Panc1 (cell line): Measurements from ENCODE around the gene QKI. TPM values are rescaled to one million over a fixed set of nuclear protein-coding genes. Genes with fewer than 3 reads are reported as not detected.

Experiments
- ATAC-seq: fragments of 200-7000 bp; cut with Tn5 transposase; 2 replicates; pipeline ENCODE4 v1.9.1; 2020; ENCODE audit warnings: mild to moderate bottlenecking, moderate library complexity
- BruUV-seq: library from RNA; stranded (reverse); fragments of 400-500 nt; replicated peaks from 2 replicates; lab custom pipeline; 2021; lab: Mats Ljungman, UMichigan
- CTCF ChIA-PET: fragments of 300-600 bp; sonication (Branson Sonifier 250); formaldehyde crosslinking; loops from one replicate; lab custom pipeline; 2022; ENCODE audit warnings: antibody characterized with exemption; lab: Charles Lee
- POLR2A ChIA-PET: fragments of 300-600 bp; sonication (Branson Sonifier 250); formaldehyde crosslinking; loops from one replicate; lab custom pipeline; 2022; ENCODE audit warnings: antibody characterized with exemption; lab: Charles Lee
- DNase-seq: peaks from one replicate; pipeline ENCODE4 v3.0.0-alpha.2; 2010; ENCODE audit warnings: low read depth, low spot score
- H3K27ac ChIP-seq: 2 replicates; pipeline ENCODE4 v1.5.1; 2011; ENCODE audit warnings: mild to moderate bottlenecking, low read length, inconsistent platforms
- H3K27me3 ChIP-seq: fragments of 200-500 bp; sonication (Bioruptor generic); 2 replicates; pipeline ENCODE4 v1.6.0; 2014; ENCODE audit warnings: low read length, inconsistent platforms; ENCODE audit not compliant: control insufficient read depth, insufficient read depth
- H3K36me3 ChIP-seq: fragments of 200-500 bp; sonication (Bioruptor generic); 2 replicates; pipeline ENCODE4 v1.5.1; 2014; ENCODE audit warnings: inconsistent platforms, mild to moderate bottlenecking, low read length, moderate library complexity; ENCODE audit not compliant: control insufficient read depth, insufficient read depth
- H3K4me1 ChIP-seq: 2 replicates; pipeline ENCODE4 v1.5.1; 2011; ENCODE audit warnings: inconsistent platforms, mild to moderate bottlenecking, low read length, moderate library complexity; ENCODE audit not compliant: control insufficient read depth, insufficient read depth
- H3K4me3 ChIP-seq, 2 experiments: 2 replicates each; pipeline ENCODE4 v1.5.1; 2011 to 2012; ENCODE audit warnings: low read depth in 2 of 2, low read length in 2 of 2, mild to moderate bottlenecking in 2 of 2, inconsistent platforms in 1 of 2, moderate library complexity in 1 of 2
- H3K9me3 ChIP-seq: fragments of 200-500 bp; sonication (Bioruptor generic); 2 replicates; pipeline ENCODE4 v1.5.1; 2014; ENCODE audit warnings: low read depth, mild to moderate bottlenecking, inconsistent platforms, low read length, moderate library complexity; ENCODE audit not compliant: control insufficient read depth, insufficient read depth
- POLR2AphosphoS5 ChIP-seq: IDR thresholded peaks from 2 replicates; pipeline ENCODE4 v1.6.1; 2012; ENCODE audit warnings: mild to moderate bottlenecking, low read depth, low read length, moderate library complexity
- SIN3A ChIP-seq: IDR thresholded peaks from 2 replicates; pipeline ENCODE4 v1.6.1; 2012; ENCODE audit warnings: low read depth, mild to moderate bottlenecking, low read length, moderate library complexity, borderline replicate concordance; ENCODE audit not compliant: insufficient read depth
- TCF7L2 ChIP-seq: IDR thresholded peaks from 2 replicates; pipeline ENCODE4 v1.6.1; 2011; ENCODE audit warnings: mild to moderate bottlenecking, low read depth, low read length, inconsistent platforms
- in situ Hi-C: cut with HindIII; loops from 2 replicates; pipeline ENCODE4 v1.10.0; 2016; ENCODE audit warnings: low sequenced_read_pairs, low pct_unique_long_range_greater_than_20kb
- intact Hi-C: fragments of 100-400 bp; cut with micrococcal nuclease; formaldehyde crosslinking; loops from one replicate; pipeline ENCODE4 v1.10.0; 2022; ENCODE audit not compliant: unreplicated experiment
- total RNA-seq: library from RNA; stranded (reverse); gene quantifications from one replicate; pipeline ENCODE4 v1.2.1, GENCODE V29; 2021; ENCODE audit not compliant: unreplicated experiment
- TF ChIP-seq, protein P1 (sequence below), 2 experiments: IDR thresholded peaks; 2 replicates each; pipeline ENCODE4 v1.6.1; 2011 to 2012; ENCODE audit warnings: low read depth in 2 of 2, control low read depth in 1 of 2, low read length in 1 of 2, mild to moderate bottlenecking in 1 of 2, moderate library complexity in 1 of 2; ENCODE audit not compliant: insufficient read depth in 1 of 2

The QKI gene
- total RNA-seq, 1 experiment from 2014 or later = 176 TPM

DNA sequence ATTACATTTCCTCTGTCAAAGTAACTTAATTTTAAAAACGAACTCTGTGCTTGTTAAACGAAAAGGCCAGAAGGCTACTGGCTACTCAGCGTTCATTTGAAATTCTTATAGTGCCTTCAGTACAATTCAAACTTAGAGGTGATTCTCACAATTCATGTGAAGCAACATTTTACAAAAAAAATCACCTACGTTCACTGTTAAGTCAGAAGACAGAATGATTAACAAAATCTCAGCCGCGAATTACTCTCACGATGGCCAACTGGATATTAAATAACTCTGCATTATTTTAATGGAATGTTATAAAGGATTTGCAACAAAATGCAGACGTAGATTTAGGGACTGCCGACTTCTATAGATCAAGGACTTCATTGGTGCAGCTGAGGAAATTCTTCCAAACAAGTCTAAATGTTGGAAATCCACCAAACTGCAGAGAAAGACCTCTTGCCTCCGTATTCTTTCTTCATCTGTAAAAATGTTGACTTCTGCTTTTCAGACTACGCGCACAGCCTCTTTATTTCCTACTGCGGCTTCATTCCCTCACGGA is 1.6 kb upstream of the QKI start:
- no peak for TF ChIP-seq SIN3A
- TF ChIP-seq, protein P1, sequence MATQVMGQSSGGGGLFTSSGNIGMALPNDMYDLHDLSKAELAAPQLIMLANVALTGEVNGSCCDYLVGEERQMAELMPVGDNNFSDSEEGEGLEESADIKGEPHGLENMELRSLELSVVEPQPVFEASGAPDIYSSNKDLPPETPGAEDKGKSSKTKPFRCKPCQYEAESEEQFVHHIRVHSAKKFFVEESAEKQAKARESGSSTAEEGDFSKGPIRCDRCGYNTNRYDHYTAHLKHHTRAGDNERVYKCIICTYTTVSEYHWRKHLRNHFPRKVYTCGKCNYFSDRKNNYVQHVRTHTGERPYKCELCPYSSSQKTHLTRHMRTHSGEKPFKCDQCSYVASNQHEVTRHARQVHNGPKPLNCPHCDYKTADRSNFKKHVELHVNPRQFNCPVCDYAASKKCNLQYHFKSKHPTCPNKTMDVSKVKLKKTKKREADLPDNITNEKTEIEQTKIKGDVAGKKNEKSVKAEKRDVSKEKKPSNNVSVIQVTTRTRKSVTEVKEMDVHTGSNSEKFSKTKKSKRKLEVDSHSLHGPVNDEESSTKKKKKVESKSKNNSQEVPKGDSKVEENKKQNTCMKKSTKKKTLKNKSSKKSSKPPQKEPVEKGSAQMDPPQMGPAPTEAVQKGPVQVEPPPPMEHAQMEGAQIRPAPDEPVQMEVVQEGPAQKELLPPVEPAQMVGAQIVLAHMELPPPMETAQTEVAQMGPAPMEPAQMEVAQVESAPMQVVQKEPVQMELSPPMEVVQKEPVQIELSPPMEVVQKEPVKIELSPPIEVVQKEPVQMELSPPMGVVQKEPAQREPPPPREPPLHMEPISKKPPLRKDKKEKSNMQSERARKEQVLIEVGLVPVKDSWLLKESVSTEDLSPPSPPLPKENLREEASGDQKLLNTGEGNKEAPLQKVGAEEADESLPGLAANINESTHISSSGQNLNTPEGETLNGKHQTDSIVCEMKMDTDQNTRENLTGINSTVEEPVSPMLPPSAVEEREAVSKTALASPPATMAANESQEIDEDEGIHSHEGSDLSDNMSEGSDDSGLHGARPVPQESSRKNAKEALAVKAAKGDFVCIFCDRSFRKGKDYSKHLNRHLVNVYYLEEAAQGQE (IDR thresholded peaks at IDR 0.05; ENCODE audit: insufficient read depth in 1 of 2, low read depth in 2 of 2, low read length in 1 of 2) = no peak
- no peak for TF ChIP-seq POLR2AphosphoS5
- TF ChIP-seq TCF7L2 = no peak
- ATAC-seq (no peak), DNase-seq (no peak)
- Histone ChIP-seq H3K4me1 (peaks cover 21% of the 10 kb centered on the region), H3K9me3 (no peaks in the 10 kb centered on the region), H3K4me3 (peak overlapping the region; percentile 71 to 95), H3K27me3 (no peaks in the 10 kb centered on the region), H3K27ac (peak overlapping the region; percentile 96), H3K36me3 (no peaks in the 10 kb centered on the region; the same call in 1 of the 2 replicates)
- POLR2A ChIA-PET = interaction anchor here (0.8 kb wide), 1 partner anchor 879 kb away, joined by 4 read pairs; no protein-coding TSS in a partner anchor
- in situ Hi-C loops = no loop called here
- CTCF ChIA-PET = no interaction called here
- TSS peak; percentile 93 for BruUV-seq
- intact Hi-C loops = loop anchor here (10.0 kb wide), 1 partner anchor 1488 kb away; no protein-coding TSS in a partner anchor

DNA sequence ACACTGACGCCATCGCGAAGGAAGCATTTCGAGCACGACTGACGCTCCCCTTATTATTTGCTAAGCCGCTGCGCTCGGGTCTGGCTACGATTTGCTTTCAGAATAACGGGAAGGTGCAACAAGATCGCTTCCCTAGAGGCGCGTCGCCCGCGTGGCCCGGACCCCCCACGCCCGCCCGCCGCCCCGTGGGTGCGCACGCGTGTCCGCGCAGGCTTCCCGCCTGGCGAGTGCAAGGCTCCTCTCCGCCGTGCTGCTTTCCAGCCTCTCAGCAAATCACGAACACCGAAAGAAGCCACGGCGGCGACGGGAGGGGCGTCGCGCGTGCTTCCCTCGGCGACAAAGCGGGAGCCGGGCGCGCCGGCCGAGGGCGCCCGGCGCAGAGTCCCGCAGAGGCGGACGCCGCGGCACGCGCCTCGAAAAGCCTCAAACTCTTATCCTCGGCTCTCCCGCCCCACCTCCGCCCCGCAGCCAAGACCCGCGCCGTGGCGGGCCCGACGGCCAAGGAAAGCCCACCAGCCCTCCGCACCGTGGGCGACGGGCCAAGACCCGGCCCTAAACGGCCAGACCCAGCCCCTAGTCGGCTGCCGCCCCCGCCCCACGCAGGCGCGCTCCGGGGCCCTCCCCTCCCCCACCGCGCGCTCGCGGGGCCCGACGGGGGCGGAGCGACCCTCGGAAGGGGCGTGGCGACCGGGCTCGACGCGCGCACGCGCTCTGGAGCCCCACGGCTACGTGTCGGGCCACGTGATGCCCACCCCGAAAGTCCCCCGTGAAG is 987 bp upstream of the QKI start:
- Histone ChIP-seq H3K27ac (peak overlapping the region; percentile 96), H3K36me3 (no peaks in the 10 kb centered on the region; the same call in 1 of the 2 replicates), H3K27me3 (no peaks in the 10 kb centered on the region), H3K4me3 (peak overlapping the region; percentile 71 to 95), H3K4me1 (peaks cover 28% of the 10 kb centered on the region), H3K9me3 (no peaks in the 10 kb centered on the region)
- in situ Hi-C loops = no loop called here
- ATAC-seq (peak; percentile 79), DNase-seq (no peak)
- no peak for TF ChIP-seq SIN3A
- no peak for TF ChIP-seq TCF7L2
- TF ChIP-seq, protein P1 (IDR thresholded peaks at IDR 0.05; ENCODE audit: insufficient read depth in 1 of 2, low read depth in 2 of 2, low read length in 1 of 2) = no peak
- TF ChIP-seq POLR2AphosphoS5 = peak; percentile 59
- POLR2A ChIA-PET = no interaction called here
- CTCF ChIA-PET = no interaction called here
- intact Hi-C loops = loop anchor here (10.0 kb wide), 1 partner anchor 1489 kb away; no protein-coding TSS in a partner anchor
- BruUV-seq = no TSS peak
